ENCODE results near the gene CLASP1. TPM values are rescaled to one million over a fixed set of nuclear protein-coding genes. Genes with fewer than 3 reads are reported as not detected.
"Not testable (repeated sequence)": the region's sequence is repeated elsewhere in the genome, so short reads cannot be mapped to it uniquely, and the experiment has no call there.

Gene CLASP1
- total RNA-seq, 2 donors from 2014 or later, result 95.1 to 121 TPM

DNA sequence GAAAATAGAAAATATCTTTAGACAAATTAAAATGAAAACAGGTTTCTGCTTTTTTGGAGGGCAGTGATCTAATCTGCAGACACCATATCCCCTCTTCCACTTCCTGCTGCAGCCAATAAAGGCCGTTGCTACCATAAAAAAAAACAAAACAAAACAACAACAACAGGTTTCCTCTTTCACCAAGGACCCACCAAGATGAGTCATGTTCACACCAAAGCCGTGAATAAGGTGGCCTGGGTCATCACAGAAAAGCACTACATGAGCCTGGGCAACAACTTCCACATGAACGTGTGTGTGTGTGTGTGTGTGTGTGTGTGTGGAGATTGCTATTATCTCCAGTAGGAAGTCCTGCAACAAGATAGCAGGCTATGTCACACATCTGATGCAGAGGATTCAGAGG lies 339.5 kb downstream of the CLASP1 start:
- DNase-seq (no peak), ATAC-seq (replicated peaks in 1 of 2) (peak in 1 of 2 donors; percentile 44)
- Mint-ChIP-seq H3K36me3 (ENCODE audit: insufficient read depth in 2 of 2) (no peaks in the 10 kb centered on the region), H3K4me3 (no peak overlapping the region), H3K27me3 (ENCODE audit: low read depth) (peaks cover 30% of the 10 kb centered on the region), H3K4me1 (ENCODE audit: low read depth) (no peaks in the 10 kb centered on the region), H3K9me3 (no peaks in the 10 kb centered on the region), H3K27ac (no peak overlapping the region)

DNA sequence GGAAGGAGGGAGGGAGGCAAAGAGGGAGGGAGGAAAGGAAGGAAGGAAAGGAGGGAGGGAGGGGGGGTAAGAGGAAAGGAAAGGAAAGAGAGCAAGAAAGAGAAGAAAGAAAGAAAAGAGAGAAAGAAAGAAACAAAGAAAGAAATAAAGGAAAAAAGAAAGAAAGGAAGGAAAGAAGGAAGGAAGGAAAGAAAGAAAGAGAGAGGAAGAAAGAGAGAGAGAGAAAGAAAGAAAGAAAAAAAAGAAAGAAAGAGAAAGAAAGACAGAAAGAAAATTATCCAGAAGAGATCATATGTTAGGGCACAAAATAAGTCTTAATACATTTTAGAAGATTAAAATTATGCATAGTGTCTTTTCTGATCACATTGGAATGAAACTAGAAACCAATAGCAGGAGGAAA lies 339.9 kb downstream of the CLASP1 start:
- Mint-ChIP-seq H3K27me3 (ENCODE audit: low read depth) (peaks cover 33% of the 10 kb centered on the region), H3K4me3 (no peak overlapping the region), H3K36me3 (ENCODE audit: insufficient read depth in 2 of 2) (no peaks in the 10 kb centered on the region), H3K4me1 (ENCODE audit: low read depth) (no peaks in the 10 kb centered on the region), H3K27ac (peak overlapping the region; percentile 21), H3K9me3 (no peaks in the 10 kb centered on the region)
- no peak for DNase-seq
- no peak for ATAC-seq (replicated peaks in 1 of 2)

DNA sequence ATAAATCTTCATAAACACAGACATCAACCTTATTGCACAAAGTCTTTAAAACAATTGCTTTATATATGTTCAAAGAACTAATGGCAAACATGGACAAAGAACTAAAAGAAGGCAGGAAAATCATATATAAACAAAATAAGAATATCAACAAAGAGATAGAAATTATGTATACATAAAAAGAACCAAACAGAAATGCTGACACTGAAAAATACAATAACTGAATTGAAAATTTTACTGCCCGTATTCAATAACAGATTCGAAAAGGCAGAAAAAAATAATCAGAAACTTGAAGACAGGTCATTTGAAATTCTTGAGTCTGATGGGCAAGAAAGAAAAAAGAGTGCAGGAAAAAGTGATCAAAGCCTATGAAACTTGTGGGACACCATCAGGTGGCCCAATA lies 342.2 kb downstream of the CLASP1 start:
- Mint-ChIP-seq H3K9me3 (no peaks in the 10 kb centered on the region), H3K4me3 (no peak overlapping the region), H3K36me3 (ENCODE audit: insufficient read depth in 2 of 2) (no peaks in the 10 kb centered on the region), H3K27me3 (ENCODE audit: low read depth) (peaks cover 33% of the 10 kb centered on the region), H3K4me1 (ENCODE audit: low read depth) (no peaks in the 10 kb centered on the region), H3K27ac (no peak overlapping the region)
- no peak for ATAC-seq (replicated peaks in 1 of 2)
- no peak for DNase-seq

DNA sequence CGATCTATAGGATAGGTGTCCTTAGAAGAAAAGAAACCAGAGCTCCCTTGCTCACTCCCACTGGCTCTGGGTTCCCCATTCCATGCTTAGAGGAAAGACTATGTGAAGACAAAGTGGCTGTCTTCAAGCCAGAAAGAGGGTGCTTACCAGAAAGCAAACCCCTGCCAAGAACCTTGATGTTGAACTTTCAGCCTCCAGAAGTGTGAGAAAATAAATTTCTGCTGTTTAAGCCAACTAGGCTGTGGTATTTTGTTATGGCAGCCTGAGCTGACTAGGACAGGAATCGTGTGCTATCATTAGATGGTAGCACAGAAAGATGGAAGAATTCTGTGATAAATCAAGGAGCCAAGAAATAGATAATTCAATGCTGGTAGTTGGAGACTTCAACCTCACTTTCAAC lies 344.3 kb downstream of the CLASP1 start:
- DNase-seq (no peak), ATAC-seq (replicated peaks in 1 of 2) (no peak)
- no peaks in the 10 kb centered on the region for H3K4me1 Mint-ChIP-seq (ENCODE audit: low read depth)
- no peaks in the 10 kb centered on the region for H3K9me3 Mint-ChIP-seq
- H3K27ac Mint-ChIP-seq, result no peak overlapping the region
- no peak overlapping the region for H3K4me3 Mint-ChIP-seq
- H3K36me3 Mint-ChIP-seq (ENCODE audit: insufficient read depth in 2 of 2), result no peaks in the 10 kb centered on the region
- H3K27me3 Mint-ChIP-seq (ENCODE audit: low read depth), result peaks cover 33% of the 10 kb centered on the region

DNA sequence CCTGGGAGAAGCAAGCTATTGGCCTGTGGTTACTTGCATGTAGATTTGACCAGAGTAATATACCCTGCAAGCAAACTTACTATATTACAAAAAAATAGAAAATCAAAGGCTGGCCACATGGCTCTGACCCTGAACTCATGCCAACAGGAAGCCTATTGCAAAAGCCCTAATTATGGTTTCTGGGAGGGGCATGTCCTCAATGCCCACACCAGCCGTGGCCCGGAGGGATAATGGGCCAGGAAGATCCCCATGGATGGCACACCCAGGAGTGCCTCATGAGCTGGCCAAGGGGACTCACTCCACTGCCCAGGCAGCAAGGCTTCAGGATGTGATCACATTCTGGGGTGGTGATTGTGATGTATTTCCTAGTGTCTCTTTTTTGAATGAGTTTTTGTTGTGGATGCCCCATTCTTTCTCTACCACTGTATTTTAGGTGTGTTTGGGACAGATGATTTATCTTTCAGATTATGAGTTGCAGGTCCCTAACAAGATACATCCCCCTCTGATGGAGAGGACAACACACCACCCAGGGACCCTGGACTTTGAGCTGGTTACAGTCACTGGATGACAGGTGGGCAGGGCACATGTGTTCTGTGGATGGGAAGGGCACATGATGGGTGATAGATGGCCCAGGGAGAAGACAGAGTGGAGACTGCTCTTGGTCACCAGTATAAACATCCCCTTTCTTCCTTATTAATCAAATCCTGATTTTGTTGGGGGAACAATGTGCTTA lies 345.6 kb downstream of the CLASP1 start:
- ATAC-seq (replicated peaks in 1 of 2), result no peak
- H3K4me1 Mint-ChIP-seq (ENCODE audit: low read depth), result no peaks in the 10 kb centered on the region

DNA sequence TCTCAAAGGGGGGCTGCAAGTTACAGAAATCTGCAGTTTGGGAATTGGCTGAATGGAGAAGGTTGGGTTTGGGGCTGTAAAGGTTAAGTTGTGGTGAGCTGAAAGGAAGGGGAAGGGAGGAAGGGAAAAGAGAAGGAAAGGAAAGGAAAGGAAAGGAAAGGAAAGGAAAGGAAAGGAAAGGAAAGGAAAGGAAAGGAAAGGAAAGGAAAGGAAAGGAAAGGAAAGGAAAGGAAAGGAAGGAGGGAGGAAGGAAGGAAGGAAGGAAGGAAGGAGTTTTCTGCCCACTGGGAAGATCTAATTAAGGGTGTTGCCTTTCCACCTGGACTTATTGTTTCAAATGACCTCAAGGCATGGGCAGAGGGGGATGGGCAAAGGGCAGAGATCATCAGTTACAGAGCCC lies 348.1 kb downstream of the CLASP1 start:
- not testable (repeated sequence) for H3K36me3 Mint-ChIP-seq (ENCODE audit: insufficient read depth in 2 of 2); H3K4me1 Mint-ChIP-seq (ENCODE audit: low read depth); H3K9me3 Mint-ChIP-seq; DNase-seq; H3K27ac Mint-ChIP-seq; ATAC-seq (replicated peaks in 1 of 2); H3K4me3 Mint-ChIP-seq
- H3K27me3 Mint-ChIP-seq (ENCODE audit: low read depth), result peaks cover 17% of the 10 kb centered on the region

More for the DNA sequence above, 345.6 kb downstream of the CLASP1 start:
- Mint-ChIP-seq H3K27ac (no peak overlapping the region), H3K36me3 (ENCODE audit: insufficient read depth in 2 of 2) (no peaks in the 10 kb centered on the region), H3K4me3 (no peak overlapping the region), H3K27me3 (ENCODE audit: low read depth) (peaks cover 29% of the 10 kb centered on the region), H3K9me3 (no peaks in the 10 kb centered on the region)
- DNase-seq, result no peak

DNA sequence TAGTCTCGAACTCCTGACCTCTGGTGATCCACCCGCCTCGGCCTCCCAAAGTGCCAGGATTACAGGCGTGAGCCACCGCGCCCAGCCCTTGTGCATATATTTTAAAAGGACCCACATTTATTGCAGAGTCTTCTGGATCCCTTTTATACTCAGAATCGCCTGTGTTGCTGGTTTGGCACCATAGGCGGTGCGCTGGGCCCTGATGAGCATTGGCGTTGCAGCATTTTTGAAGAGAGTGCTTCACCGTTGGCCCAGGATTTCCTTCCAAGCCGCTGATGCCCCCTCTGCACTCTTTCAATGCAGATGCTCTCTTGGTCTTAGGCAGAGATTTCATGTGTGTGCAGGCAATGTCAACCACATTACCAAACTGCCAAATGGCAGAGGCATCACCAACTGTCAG lies 350.8 kb downstream of the CLASP1 start:
- no peaks in the 10 kb centered on the region for H3K9me3 Mint-ChIP-seq
- H3K27ac Mint-ChIP-seq, result no peak overlapping the region
- DNase-seq (no peak), ATAC-seq (replicated peaks in 1 of 2) (no peak)
- no peak overlapping the region for H3K4me3 Mint-ChIP-seq
- peaks cover 8% of the 10 kb centered on the region for H3K27me3 Mint-ChIP-seq (ENCODE audit: low read depth)
- no peaks in the 10 kb centered on the region for H3K4me1 Mint-ChIP-seq (ENCODE audit: low read depth)
- no peaks in the 10 kb centered on the region for H3K36me3 Mint-ChIP-seq (ENCODE audit: insufficient read depth in 2 of 2)

DNA sequence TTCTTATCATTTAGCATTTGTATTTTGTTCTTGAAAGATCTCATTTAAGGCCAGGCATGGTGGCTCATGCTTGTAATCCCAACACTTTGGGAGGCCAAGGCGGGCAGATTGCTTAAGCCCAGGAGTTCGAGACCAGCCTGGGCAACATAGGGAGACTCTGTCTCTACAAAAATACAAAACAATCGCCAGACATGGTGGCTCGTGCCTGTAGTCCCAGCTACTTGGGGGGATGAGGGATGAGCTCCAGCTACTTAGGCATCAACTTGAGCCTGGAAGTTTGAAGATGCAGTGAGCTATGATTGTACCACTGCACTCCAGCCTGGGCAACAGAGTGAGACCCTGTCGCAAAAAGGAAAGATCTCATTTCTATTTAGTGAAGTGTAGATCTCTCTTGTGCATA lies 351.4 kb downstream of the CLASP1 start:
- not testable (repeated sequence) for H3K36me3 Mint-ChIP-seq (ENCODE audit: insufficient read depth in 2 of 2); ATAC-seq (replicated peaks in 1 of 2); DNase-seq; H3K27me3 Mint-ChIP-seq (ENCODE audit: low read depth); H3K27ac Mint-ChIP-seq; H3K9me3 Mint-ChIP-seq; H3K4me3 Mint-ChIP-seq; H3K4me1 Mint-ChIP-seq (ENCODE audit: low read depth)

DNA sequence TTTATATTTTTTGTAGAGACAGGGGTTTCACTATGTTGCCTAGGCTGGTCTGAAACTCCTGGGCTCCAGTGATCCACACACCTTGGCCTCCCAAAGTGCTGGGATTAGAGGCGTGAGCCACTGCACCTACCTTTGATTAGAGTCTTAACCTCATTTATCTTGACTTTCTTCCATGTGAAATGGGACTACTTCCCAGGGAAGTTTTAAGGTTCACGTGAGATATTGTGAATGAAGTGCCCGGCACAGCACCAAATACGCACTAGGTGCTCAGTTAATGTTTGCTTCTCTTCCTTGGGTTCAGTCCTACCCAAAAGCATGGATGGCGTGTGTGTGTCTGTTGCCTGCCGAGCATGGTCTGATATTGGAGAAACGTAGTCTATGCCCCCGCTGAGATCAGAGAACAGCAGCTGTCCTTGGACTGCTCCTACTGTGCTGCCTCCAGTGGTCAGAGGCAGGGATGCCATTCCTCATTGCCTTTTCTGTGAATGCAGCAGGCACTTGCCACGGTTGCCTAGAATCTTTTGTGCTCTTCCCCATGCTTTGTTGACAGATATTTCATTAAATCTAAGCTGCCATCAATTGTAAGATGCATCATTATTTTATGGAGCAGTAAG lies 351.9 kb downstream of the CLASP1 start:
- Mint-ChIP-seq H3K27me3 (ENCODE audit: low read depth) (peaks cover 8% of the 10 kb centered on the region), H3K36me3 (ENCODE audit: insufficient read depth in 2 of 2) (no peaks in the 10 kb centered on the region), H3K4me1 (ENCODE audit: low read depth) (no peaks in the 10 kb centered on the region), H3K4me3 (no peak overlapping the region), H3K27ac (no peak overlapping the region), H3K9me3 (no peaks in the 10 kb centered on the region)
- no peak for ATAC-seq (replicated peaks in 1 of 2)
- no peak for DNase-seq

DNA sequence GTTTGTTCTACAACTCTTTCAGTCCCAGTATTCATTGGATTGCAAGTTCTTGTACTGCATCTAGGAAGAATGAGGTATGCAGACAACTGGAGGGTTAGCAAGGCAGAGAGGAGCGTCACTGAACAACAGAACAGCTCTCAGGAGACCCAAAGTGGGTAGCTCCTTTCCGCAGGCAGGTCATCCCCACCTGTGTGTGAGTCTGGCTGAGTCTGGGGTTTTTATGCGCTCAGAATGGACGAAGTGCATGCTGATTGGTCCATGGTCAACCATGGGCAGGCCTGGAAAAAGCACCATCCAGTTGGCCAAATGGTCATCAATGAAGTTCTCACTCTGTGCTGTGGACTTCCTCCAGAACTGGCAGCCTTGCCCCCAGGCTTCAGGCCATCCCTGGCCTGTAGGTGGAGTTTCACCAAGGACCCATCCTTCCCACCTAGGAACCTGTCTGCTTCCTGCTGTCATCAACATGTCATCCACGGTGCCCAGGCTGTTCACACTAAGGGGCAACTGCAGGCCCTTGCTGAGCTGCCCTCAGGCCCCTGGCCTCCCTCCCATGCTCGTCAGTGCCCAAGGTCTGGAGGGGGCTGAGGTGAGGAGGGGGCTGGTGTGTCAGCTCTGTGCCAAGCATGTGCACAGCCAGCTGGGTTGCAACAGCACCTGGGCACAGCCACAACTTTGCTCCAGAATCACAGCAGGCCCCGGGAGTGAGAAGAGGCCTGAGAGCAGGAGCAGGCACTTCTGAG lies 353.2 kb downstream of the CLASP1 start:
- Mint-ChIP-seq H3K27me3 (ENCODE audit: low read depth) (peaks cover 8% of the 10 kb centered on the region), H3K4me3 (no peak overlapping the region), H3K27ac (no peak overlapping the region), H3K9me3 (no peaks in the 10 kb centered on the region), H3K4me1 (ENCODE audit: low read depth) (no peaks in the 10 kb centered on the region), H3K36me3 (ENCODE audit: insufficient read depth in 2 of 2) (no peaks in the 10 kb centered on the region)
- DNase-seq (no peak), ATAC-seq (replicated peaks in 1 of 2) (no peak)

DNA sequence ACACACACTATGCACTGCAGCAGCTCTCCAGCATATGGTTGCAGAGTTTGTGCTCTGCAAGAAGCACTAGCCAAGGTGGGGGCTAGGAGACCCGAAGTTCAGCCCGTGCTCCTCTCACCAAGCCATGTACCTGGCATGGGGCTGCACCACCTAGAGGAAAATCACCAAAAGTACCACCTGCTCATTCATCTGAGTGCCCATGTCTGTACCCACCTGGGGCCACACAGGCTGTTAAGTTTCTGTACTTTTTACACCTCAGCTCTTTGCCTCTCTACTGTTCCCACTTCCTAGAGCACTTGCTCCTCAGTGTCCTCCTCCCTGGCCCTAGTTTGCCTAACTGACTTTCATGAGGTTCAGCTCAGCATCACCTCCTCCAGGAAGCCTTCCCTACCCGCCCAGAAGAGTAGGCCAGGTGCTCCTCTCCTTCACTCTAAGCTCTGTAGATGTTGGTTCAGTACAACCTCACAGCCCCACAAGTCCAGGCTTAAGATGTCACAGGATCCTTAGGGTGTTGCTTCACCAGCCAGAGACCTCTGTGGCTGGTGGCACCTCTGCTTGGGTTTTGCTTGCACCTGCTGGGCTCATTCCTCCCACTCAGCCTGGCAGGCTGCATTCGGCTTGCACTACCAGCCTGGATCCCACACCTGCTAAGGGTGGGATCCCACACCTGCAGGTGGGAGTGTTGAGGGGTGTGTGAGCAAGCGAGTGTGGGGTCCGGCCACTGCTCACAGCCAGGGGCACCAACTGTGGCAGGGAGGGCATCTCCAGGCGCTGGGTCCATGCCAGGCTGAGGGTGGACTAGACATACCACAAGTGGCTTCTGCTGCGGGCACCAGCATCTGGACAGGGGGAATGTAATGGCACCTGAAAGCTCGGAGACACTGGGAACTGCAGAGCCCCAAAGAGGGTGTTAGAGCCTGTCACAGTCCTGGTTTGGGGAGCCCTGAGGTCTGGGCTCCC lies 354.1 kb downstream of the CLASP1 start:
- Mint-ChIP-seq H3K36me3 (ENCODE audit: insufficient read depth in 2 of 2) (no peaks in the 10 kb centered on the region), H3K9me3 (no peaks in the 10 kb centered on the region)

DNA sequence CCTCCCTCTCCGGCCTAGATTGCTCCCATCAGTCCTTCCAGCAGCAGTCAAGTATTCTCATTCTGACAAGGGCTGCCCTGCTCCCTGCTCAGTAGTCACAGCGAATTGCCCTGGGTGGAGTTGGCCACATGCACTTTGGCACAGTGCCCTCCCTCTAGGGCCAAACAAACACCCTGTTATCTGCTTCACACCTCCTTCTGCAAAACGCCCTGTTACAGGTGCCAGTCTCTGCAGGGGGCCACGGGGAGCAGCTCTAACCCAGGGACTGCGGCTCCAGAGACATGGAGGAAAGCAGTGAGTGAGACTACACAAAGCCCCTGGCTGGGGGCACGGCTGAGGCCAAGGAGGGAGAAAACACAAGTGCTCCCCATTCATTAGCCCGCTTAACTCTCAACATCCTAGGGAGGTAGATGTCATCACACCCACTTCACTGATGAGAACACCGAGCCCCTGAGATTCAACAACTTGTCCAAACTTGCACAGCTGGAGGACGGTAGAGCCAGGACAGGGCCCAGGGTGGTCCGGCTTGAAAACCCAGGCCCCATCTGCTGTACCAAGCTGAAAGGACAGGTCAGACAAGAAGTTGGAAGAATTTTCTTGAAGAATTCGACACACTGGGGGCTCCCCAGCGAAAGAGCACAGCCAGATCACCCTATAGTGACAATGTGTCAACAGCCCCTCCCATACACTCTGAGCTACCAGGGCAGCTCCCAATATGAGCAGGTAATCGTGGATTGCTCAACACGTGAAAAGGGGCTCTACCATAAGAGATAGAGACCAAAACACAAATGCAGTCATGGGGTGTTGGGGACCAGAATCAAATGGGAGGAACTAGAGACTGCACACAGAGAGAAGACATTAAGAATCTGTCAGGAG lies 355.6 kb downstream of the CLASP1 start:
- Mint-ChIP-seq H3K9me3 (no peaks in the 10 kb centered on the region), H3K4me3 (no peak overlapping the region), H3K27me3 (ENCODE audit: low read depth) (peaks cover 8% of the 10 kb centered on the region), H3K27ac (no peak overlapping the region), H3K36me3 (ENCODE audit: insufficient read depth in 2 of 2) (no peaks in the 10 kb centered on the region), H3K4me1 (ENCODE audit: low read depth) (no peaks in the 10 kb centered on the region)
- ATAC-seq (replicated peaks in 1 of 2), result no peak
- DNase-seq, result no peak

More for the DNA sequence above, 354.1 kb downstream of the CLASP1 start:
- DNase-seq (no peak), ATAC-seq (replicated peaks in 1 of 2) (no peak)
- H3K27me3 Mint-ChIP-seq (ENCODE audit: low read depth), result peaks cover 8% of the 10 kb centered on the region
- no peak overlapping the region for H3K4me3 Mint-ChIP-seq
- H3K4me1 Mint-ChIP-seq (ENCODE audit: low read depth), result no peaks in the 10 kb centered on the region
- no peak overlapping the region for H3K27ac Mint-ChIP-seq

All from activated T-cell treated with anti-CD3 and anti-CD28 coated beads, Interleukin-2, amount 50 U/mL, for 72 hours (primary cell).